GM21526 (cell line): ENCODE measurements around the gene MCF2L.

Experiments used
- ATAC-seq: cut with Tn5 transposase; IDR thresholded peaks from one replicate; pipeline ENCODE4 v1.9.1; 2021; ENCODE audit warnings: moderate library complexity; ENCODE audit not compliant: unreplicated experiment, low FRiP score

Gene MCF2L

DNA sequence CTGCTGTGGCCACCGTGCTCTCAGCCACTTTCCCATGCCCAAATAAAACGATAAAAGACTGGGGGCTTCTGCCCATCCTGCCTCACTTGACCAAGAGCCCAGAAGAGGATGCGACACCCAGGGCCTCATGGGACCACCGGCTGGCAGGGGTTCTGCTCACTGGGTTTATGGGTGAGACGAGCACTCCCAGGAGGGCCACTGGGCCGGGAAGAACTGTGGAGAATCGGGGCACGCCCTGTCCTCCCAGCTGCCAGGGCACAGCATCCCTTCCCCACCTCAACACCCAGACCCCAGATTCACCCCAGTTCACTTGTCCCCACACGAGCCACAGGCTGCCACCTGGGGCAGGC, 148.9 kb downstream of the MCF2L start:
- ATAC-seq, result no peak

- ATAC-seq, result no peak
Observed at GRCh38 chr13:113118261-113119021, 149.4 kb downstream of the MCF2L start.

DNA sequence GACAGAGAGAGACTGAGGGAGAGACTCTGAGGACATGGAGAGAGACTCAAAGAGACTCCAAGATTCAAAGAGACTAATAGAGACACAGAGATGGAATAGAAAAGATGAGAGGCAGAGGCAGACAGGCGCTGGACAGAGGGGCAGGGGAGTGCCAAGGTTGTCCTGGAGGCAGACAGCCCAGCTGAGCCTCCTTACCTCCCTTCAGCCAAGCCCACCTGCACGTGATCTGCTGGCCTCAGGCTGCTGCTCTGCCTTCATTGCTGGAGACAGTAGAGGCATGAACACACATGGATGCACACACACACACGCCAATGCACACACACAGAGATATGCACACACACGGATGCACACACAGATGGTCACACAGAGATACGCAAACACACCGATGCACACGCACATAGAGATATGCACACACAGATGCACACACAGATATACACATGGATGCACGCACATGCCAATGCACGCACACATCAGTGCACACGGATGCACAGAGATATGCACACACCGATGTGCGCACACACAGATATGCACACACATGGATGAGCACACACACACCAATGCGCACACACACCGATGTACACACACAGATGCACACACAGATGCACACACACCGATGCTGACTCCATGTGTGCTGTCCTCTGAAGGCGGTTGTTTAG, 150.3 kb downstream of the MCF2L start:
- ATAC-seq, result no peak

DNA sequence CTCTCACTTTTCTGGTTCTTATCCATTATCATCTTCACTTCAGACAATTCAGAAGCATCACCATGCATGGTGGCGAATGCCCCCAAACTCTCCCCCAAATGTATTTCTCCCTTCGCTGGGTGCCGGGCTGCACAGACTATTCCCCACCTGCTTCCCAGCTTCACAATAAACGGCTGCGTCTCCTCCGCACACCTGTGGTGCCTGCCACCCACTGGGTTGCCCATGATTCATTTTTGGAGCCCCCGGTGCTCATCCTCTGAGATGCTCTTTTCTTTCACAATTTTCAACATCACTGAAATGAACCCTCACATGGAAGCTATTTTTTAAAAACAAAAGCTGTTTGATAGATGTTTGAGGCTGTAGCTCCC, 150.8 kb downstream of the MCF2L start:
- ATAC-seq, result no peak

DNA sequence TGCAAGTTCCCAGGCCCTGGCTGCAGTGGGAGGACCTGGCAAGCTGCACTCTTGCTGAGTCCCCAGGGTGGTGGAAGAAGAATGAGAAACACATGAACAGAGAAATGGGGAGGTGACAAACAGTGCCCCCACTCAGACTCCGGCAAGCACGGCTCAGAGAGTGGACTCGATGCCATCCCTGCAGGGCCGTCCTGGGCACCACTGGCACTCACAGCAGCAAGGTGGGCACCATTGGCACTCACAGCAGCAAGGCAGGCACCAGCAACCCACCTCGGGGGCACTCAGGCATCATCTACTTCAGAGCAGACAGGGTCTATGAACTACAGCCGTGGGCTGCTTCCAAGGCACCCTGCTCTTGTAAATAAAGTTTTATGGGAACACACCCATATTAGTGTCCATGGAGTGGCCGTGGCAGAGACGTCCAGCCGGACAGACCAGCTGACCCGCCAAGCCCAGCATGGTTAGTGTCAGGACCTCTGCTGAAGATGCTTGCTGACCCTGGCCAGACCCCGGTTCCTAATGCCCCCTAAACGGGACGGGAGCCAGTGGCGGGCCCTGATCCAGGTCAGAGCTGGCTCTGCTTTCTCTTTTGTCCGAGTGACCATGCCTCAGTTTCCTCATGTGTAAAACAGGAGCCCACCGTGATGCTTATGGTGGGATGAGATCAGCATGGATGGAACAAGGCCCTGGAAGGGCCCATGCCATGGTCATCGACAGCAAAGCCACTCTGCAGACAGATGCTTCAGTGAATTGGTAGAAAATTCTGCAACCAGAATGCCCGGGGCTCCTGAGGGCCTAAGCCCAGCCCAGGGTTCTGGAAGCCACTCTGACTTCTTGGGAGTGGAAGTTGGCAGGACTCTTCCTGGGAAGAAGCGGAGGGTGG, 151.5 kb downstream of the MCF2L start:
- no peak for ATAC-seq

GRCh38 chr13:113121183-113121927, 152.3 kb downstream of the MCF2L start:
- ATAC-seq, result no peak

DNA sequence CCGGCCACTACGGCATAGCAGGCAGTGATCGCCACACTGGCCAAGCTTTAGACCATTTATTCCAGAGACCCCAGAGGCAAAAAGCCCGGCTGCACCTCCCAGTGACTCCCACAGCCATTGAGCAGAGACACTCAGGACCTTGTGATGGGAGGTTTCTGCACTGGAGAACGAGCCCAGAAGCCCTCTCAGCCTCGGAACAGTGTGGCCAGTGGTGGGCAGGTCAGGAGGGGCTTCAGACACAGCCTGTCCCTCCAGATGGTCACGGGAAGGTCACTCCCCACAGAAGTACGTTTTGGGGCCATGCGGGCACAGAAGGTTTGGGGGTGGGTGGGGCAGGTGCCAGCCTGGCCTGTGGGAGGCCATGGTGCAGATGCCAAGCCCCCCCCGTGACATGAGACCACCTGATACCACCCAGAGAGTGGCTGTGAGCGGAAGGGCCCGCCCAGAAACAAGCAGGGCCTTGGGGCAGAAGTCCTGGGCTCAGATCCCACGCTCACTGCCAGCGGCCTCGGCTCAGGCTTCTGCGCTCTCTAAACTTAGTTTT, 153.0 kb downstream of the MCF2L start:
- no peak for ATAC-seq

- ATAC-seq, result no peak
Observed at GRCh38 chr13:113122550-113123225, 153.7 kb downstream of the MCF2L start, which contains the start of gene F10. TSS of gene F10 (plus strand) at chr13:113122799. CDS start at chr13:113122856, 57 bp downstream.

DNA sequence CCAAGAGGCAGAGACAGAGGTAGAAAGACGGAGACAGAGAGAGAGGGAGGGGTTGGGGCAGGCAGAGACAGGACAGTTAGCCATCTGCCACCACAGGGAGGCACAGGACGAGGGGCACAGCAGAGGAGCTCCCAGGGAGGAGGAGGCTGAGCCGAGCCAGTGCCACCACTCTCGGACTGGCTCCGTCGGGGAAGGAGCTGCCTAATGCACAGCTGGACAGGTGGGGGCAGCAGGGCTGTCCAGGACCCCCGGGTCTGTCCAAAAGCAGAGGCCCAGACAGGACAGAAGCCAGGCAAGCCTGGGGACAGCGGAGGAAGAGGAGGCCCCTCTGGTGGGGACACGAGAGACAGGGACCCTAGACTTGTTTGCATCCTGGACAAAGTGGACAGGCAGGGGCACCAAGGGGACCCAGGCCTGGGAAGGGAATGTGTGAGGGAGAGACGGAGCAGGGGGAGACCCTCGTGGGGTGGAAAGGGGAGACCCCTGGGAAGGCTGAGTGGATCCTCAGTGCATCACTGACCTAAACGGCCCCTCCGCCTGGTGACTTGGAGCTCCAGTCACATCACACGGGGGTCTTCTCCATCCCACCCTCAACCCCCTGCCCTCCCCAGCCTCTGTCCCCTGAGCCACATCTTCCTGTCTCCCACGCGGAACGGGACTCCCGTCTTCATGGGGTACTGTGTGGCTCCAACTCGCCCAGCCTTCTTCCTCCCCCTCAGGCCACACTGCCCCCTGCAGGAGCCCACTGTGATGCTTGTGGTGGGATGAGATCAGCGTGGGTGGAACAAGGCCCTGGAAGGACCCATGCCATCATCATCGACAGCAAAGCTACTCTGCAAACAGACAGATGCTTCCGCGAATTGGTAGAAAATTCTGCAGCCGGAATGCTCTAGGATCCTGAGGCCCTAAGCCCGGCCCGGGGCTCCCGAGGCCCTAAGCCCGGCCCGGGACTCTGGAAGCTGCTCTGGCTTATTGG, 154.5 kb downstream of the MCF2L start:
- no peak for ATAC-seq

DNA sequence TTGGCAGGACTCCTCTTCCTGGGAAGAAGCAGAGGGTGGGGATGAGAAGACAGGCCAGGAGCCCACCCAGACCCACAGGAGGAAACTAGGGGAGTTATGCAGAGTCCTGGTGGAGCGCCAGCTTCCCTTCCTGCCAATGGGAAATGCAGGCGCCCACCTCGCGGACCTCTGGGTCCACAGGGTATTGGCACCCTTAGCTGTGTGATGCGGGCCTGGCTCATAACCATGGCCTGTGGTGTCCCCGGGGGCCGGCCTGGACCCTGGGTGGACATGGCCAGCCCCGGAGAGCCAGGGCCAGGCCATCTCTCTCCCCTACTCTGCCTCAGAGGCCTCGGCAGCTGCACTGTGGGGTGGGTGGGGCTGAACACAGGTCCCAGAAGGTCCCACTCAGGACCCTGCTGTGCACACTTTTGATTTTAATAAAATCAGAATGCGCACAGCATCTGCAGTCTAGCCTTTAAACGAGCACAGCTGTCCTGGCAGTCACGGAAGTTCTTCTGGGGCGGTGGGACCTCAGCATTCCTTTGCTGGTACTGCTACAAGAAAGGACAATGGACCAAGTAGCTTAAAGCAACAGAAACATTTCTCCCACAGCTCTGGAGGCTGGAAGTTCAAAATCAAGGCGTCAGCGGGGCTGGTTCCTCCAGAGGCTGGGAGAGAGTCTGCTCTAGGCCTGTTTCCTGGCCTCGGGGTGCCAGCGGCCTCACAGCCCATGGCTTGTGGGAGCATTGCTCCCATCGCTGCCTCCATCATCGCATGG, 155.4 kb downstream of the MCF2L start:
- no peak for ATAC-seq

DNA sequence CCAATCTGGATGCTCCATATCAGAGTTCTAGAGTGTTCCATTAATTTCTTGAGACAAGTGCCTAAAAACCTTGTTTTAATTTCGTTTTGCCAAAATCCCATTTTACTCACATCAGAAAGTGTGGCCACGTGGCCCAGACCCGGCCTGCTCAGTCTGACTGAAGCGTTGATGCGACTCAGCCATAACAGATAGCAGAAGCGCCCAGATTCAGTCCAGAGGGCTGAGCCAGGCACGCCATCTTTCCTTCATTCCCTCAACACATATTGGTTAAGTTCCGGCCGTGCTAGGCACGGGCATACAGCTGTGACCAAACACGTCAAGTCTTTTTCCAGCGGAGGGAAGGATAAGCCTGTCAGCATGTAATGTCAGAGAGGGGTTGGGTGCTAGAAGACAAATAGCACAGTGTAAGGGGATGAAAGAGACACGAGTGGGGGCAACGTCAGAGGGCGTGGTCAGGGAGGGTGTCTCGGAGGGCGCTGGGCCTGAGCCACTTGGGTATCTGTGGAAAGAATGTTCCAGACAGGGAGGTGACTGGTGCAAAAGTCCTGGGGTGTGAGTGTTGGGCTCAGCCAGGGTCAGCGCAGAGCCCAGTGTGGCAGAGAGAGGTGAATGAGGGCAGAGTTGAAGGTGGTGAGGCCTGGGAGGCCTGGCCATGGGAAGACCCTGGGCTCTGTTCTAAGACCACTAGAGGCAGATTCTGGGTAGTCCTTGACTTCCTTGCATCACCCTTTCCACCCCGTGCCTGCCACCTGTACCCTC, 156.7 kb downstream of the MCF2L start:
- no peak for ATAC-seq

- no peak for ATAC-seq
Observed at GRCh38 chr13:113126265-113127150, 157.5 kb downstream of the MCF2L start.

DNA sequence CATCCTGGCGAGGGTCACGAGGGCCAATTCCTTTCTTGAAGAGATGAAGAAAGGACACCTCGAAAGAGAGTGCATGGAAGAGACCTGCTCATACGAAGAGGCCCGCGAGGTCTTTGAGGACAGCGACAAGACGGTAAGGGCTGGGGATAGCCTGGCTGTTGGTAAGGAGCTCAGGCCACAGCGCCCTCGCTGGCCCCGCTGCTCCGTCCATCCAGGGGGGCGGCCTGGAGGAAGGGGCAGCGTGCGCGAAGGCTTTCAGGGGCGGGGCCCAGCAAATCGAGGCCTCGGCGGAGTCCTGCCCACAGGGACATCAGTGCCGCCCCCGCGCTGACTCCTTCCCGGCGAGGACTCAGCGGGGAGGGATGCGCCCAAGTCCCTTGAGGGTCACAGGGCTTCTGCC, 160.5 kb downstream of the MCF2L start:
- no peak for ATAC-seq

GRCh38 chr13:113129921-113130750, 161.1 kb downstream of the MCF2L start:
- no peak for ATAC-seq

GRCh38 chr13:113135281-113135760, 166.3 kb downstream of the MCF2L start:
- no peak for ATAC-seq
